ENCODE data around the gene RTN4RL2. TPM values are rescaled to one million over a fixed set of nuclear protein-coding genes. Genes with fewer than 3 reads are reported as not detected.

The RTN4RL2 gene
- total and polyA plus RNA-seq, 8 donors: 0.55 to 2.7 (median 1.3) TPM

DNA sequence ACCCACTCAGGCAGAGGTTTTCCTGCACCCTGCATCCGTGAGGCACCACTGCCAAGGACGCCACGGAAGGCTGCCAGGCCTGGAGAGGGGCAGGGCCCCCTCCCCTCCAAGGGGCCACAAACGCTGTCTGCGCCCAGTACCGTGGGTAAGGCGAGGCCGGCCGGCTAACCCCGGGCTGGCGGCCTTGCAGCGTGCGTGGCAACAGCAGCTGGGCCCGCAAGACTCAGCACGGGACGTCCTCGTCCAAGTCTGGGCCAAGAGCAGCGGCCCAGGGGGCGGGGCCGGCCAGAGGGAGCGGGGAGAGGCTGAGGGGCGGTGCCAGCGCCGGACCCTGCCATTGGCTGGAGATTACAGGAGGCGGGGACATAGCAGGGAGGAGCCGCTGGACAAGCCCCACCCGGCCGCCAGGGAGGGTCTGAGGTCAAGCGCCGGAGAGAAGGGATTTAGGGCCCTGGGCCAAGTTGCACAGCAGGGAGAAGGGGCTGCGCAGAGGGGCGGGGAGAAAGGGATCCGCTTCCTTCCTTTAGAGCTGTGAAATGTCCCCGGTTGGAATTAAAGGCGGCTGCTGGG is 39.2 kb downstream of the RTN4RL2 start:
- Histone ChIP-seq H3K36me3 (peaks cover 0 to 12% (median 0%) of the 10 kb centered on the region in 3 donors), H3K9me3 (no peaks in the 10 kb centered on the region), H3K4me3 (peak overlapping the region in 2 of 4 donors; percentile 6 to 26), H3K4me1 (peaks cover 71 to 87% (median 81%) of the 10 kb centered on the region in 3 donors), H3K27ac (peak overlapping the region; percentile 69 to 85 (median 76)), H3K27me3 (no peaks in the 10 kb centered on the region)
- peak; percentile 80 to 92 (median 82) for ATAC-seq
- peak; percentile 97 to 99 (median 98) for DNase-seq
- TF ChIP-seq, protein P1, sequence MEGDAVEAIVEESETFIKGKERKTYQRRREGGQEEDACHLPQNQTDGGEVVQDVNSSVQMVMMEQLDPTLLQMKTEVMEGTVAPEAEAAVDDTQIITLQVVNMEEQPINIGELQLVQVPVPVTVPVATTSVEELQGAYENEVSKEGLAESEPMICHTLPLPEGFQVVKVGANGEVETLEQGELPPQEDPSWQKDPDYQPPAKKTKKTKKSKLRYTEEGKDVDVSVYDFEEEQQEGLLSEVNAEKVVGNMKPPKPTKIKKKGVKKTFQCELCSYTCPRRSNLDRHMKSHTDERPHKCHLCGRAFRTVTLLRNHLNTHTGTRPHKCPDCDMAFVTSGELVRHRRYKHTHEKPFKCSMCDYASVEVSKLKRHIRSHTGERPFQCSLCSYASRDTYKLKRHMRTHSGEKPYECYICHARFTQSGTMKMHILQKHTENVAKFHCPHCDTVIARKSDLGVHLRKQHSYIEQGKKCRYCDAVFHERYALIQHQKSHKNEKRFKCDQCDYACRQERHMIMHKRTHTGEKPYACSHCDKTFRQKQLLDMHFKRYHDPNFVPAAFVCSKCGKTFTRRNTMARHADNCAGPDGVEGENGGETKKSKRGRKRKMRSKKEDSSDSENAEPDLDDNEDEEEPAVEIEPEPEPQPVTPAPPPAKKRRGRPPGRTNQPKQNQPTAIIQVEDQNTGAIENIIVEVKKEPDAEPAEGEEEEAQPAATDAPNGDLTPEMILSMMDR (IDR thresholded peaks at IDR 0.05): no peak
- intact Hi-C loops (cut with DNase I): no loop called here
- WGBS, 2 donors: 1% methylated on average over 31 to 34 of the region's 35 CpGs
- FAIRE-seq: peak; percentile 17

DNA sequence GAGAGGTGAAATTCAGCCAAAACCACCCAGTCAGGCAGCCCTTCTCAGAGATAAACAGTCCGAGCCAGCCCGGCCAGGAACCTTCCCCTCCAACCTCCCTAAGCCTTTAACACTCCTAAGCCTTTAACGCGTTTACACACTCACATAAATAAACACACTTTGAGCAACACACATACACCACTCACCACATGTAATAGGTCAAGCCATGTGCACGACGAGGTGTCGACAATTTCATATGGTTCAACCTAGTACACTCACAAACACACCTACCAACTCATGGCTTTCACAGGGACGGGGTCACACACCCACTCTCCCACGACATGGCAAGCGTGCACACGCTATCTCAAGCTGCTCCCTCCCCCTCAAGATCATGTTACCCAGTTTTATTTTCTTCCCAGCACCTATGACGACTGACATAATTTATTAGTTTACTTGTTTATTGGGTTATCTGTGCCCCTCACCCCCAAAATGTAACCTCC is 39.7 kb downstream of the RTN4RL2 start:
- no peaks in the 10 kb centered on the region for H3K9me3 ChIP-seq
- DNase-seq (peak in 1 of 6 donors; percentile 22), ATAC-seq (peak; percentile 3 to 19 (median 14)), FAIRE-seq (no peak)
- H3K4me3 ChIP-seq: peak overlapping the region in 2 of 4 donors; percentile 6 to 26
- intact Hi-C loops (cut with DNase I): no loop called here
- TF ChIP-seq, protein P1 (IDR thresholded peaks at IDR 0.05): no peak
- H3K4me1 ChIP-seq: peaks cover 69 to 88% (median 83%) of the 10 kb centered on the region in 3 donors
- WGBS, 2 donors: 12 to 19% methylated on average over 12 of the region's 12 CpGs
- peak overlapping the region; percentile 69 to 85 (median 76) for H3K27ac ChIP-seq
- peaks cover 0 to 14% (median 0%) of the 10 kb centered on the region in 3 donors for H3K36me3 ChIP-seq
- no peaks in the 10 kb centered on the region for H3K27me3 ChIP-seq

DNA sequence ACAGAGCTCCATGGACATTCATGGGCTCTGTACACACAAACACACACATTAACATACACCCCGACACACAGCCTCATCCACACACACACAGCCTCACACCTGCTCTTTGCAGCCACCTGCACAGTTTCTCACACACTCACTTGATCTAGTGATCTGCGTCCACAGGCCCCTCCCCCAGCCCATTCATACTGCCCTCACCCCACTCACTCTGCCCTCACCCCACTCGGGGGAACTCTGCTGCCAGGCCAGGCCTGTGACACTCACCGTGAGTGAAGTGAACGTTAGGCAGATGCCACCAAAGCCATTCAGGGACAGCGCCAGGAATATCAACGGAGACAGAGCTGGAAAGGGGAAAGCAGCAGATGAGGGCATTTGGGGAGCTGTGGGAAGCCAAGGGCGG is 40.2 kb downstream of the RTN4RL2 start:
- 42 to 43% methylated on average over 8 of the region's 8 CpGs for WGBS, 2 donors
- Histone ChIP-seq H3K27ac (peak overlapping the region; percentile 69 to 85 (median 76)), H3K9me3 (no peaks in the 10 kb centered on the region), H3K4me1 (peaks cover 64 to 88% (median 84%) of the 10 kb centered on the region in 3 donors), H3K36me3 (peaks cover 0 to 13% (median 0%) of the 10 kb centered on the region in 3 donors), H3K4me3 (no peak overlapping the region), H3K27me3 (no peaks in the 10 kb centered on the region)
- peak; percentile 71 to 92 (median 82) for DNase-seq
- TF ChIP-seq, protein P1 (IDR thresholded peaks at IDR 0.05): no peak
- intact Hi-C loops (cut with DNase I): no loop called here
- FAIRE-seq: no peak
- ATAC-seq: peak; percentile 25 to 38 (median 28)

DNA sequence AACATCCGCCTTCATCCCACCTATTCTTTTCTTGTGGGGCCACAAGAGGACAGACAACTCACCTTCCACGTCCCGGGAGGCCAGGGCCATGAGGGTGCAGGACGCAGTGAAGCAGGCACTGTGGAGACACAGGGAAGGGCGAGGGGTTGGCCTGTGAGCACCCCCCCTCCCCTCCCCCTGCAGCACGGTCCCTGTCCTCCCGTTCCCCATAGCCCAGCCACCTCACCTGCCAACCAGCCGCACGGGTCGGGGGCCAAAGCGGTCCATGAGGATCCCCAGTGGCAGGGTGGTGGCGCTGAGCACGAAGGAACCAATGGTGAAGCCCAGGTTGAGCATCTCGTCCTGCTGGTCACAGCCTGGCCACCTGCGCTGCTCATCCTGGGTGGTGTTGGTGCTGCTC is 40.6 kb downstream of the RTN4RL2 start:
- H3K27me3 ChIP-seq: no peaks in the 10 kb centered on the region
- DNase-seq (peak in 3 of 6 donors; percentile 40 to 70 (median 46)), FAIRE-seq (no peak), ATAC-seq (no peak)
- intact Hi-C loops (cut with DNase I): no loop called here
- peak overlapping the region; percentile 69 to 85 (median 76) for H3K27ac ChIP-seq
- peaks cover 60 to 87% (median 83%) of the 10 kb centered on the region in 3 donors for H3K4me1 ChIP-seq
- 60 to 63% methylated on average over 13 to 15 of the region's 15 CpGs for WGBS, 2 donors
- peaks cover 0 to 9% (median 0%) of the 10 kb centered on the region in 3 donors for H3K36me3 ChIP-seq
- TF ChIP-seq, protein P1 (IDR thresholded peaks at IDR 0.05): no peak
- H3K9me3 ChIP-seq: no peaks in the 10 kb centered on the region
- no peak overlapping the region for H3K4me3 ChIP-seq

DNA sequence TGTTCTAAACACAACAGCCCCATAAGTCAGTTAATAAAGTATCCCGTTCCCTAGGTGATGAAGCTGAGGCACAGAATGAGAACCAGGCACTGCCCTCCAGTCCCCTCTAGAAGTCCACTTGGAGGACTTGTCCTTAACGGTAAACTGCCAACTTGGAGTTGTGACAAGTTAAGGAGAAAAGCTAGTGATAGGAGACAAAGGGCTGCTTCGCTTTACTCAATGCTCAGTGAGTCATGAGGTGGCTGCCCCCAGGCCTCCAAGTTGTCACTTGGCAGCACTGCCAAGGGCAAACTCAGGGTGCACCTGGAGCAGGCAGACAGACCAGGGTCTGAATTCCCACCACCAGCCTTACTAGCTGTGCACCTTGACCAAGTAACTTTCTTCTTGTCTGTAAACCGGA is 41.6 kb downstream of the RTN4RL2 start:
- DNase-seq (peak; percentile 73 to 94 (median 90)), ATAC-seq (peak; percentile 50 to 61 (median 54)), FAIRE-seq (no peak)
- Histone ChIP-seq H3K9me3 (no peaks in the 10 kb centered on the region), H3K4me1 (peaks cover 50 to 78% (median 75%) of the 10 kb centered on the region in 3 donors), H3K27ac (peak overlapping the region; percentile 69 to 85 (median 76)), H3K4me3 (no peak overlapping the region), H3K27me3 (no peaks in the 10 kb centered on the region), H3K36me3 (peaks cover 0 to 5% (median 0%) of the 10 kb centered on the region in 3 donors)
- TF ChIP-seq, protein P1 (IDR thresholded peaks at IDR 0.05): no peak
- intact Hi-C loops (cut with DNase I): no loop called here
- WGBS, 2 donors: 36 to 38% methylated on average over 4 of the region's 4 CpGs

Measured in pancreas (tissue), 10 donors.